Panc1 (cell line): ENCODE measurements around the gene SNX9.

ENCODE experiments used
- POLR2AphosphoS5 ChIP-seq: IDR thresholded peaks from 2 replicates; pipeline ENCODE4 v1.6.1; 2012; ENCODE audit warnings: mild to moderate bottlenecking, low read depth, low read length, moderate library complexity
- SIN3A ChIP-seq: IDR thresholded peaks from 2 replicates; pipeline ENCODE4 v1.6.1; 2012; ENCODE audit warnings: low read depth, mild to moderate bottlenecking, low read length, moderate library complexity, borderline replicate concordance; ENCODE audit not compliant: insufficient read depth
- TCF7L2 ChIP-seq: IDR thresholded peaks from 2 replicates; pipeline ENCODE4 v1.6.1; 2011; ENCODE audit warnings: mild to moderate bottlenecking, low read depth, low read length, inconsistent platforms
- TF ChIP-seq, protein P1 (sequence below): fragments of 450-650 bp; IDR thresholded peaks from 2 replicates; pipeline ENCODE4 v1.5.1; 2017; ENCODE audit warnings: mild to moderate bottlenecking

DNA sequence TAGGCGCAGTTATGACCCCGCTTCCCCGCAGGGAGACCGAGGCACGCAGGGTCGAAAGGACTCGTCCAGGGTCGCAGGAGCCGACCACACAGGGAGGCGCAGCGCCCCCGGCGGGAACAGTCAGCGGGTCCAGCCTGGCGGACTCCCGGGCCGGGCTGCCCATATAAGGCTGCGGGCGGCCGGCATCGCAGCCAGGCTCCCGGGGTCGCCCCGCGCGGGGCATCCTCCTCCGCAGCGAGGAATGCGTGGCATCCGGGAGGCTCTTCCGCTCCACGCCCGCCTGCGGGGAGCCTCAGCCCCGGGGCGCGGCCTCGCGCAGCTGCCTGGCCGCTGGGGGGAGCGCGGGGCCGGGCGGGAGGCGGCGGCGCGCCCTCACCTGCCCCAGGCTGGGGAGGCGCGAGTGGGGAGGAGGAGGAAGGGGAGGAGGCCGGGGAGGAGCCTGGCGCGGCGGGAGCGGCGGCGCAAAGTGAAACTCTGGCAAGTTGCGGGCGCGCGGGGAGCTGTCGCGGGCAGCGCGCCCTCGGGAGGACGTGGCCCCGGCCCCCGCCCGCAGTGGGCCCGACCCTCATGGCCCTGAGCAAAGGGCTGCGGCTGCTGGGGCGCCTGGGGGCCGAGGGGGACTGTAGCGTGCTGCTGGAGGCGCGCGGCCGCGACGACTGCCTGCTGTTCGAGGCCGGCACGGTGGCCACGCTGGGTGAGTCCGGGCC lies 158.5 kb downstream of the SNX9 start, which contains the start of gene SYNJ2:
- TF ChIP-seq, protein P1, sequence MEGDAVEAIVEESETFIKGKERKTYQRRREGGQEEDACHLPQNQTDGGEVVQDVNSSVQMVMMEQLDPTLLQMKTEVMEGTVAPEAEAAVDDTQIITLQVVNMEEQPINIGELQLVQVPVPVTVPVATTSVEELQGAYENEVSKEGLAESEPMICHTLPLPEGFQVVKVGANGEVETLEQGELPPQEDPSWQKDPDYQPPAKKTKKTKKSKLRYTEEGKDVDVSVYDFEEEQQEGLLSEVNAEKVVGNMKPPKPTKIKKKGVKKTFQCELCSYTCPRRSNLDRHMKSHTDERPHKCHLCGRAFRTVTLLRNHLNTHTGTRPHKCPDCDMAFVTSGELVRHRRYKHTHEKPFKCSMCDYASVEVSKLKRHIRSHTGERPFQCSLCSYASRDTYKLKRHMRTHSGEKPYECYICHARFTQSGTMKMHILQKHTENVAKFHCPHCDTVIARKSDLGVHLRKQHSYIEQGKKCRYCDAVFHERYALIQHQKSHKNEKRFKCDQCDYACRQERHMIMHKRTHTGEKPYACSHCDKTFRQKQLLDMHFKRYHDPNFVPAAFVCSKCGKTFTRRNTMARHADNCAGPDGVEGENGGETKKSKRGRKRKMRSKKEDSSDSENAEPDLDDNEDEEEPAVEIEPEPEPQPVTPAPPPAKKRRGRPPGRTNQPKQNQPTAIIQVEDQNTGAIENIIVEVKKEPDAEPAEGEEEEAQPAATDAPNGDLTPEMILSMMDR = peak; percentile 90
- no peak; the same call in 1 of the 2 replicates for TF ChIP-seq POLR2AphosphoS5
- no peak for TF ChIP-seq TCF7L2
- peak; percentile 22; the same call in 1 of the 2 replicates for TF ChIP-seq SIN3A
